ENCODE results near the gene ALDH1L1.

ALDH1L1 gene

DNA sequence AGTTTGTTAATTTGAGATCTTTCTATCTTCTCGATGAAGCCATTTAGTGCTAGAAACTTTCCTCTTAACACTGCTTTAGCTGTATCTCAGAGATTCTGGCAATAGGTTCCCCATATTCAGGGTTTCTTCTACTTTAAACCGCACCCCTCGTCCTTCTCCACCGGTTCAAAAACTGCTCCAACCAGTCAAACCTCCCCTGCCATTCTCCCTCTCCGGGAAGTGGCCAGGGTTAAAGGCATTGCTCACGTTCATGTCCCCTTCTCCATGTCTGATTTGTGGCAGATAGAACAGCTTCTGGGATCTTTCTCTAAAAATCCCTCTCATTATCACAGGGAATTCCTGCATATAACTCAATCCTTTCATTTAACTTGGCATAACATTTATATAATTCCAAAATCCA lies 14.4 kb downstream of the ALDH1L1 start:
- Mint-ChIP-seq H3K27me3 (peaks cover 16% of the 10 kb centered on the region), H3K36me3 (no peaks in the 10 kb centered on the region), H3K4me3 (no peak overlapping the region), H3K9me3 (no peaks in the 10 kb centered on the region), H3K27ac (no peak overlapping the region), H3K4me1 (no peaks in the 10 kb centered on the region)

DNA sequence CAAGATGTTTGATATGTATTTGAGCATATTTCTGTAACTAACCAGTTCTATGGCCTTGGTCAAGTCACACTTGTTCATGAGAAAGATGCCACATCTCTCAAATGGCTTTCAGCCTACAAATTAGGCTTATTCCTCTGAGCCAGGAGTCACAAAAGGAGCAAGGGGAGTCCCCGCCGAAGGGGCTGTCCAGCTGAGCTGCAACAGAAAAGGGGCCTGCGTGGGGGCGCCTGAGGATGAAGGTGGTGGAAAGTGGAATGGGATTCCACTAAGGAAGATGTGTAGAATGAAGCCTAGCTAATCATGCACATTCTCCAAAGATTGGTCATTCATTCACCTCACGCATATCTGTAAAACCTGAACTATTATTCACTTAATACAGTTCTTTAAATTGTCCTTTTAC lies 19.1 kb downstream of the ALDH1L1 start:
- no peaks in the 10 kb centered on the region for H3K36me3 Mint-ChIP-seq
- H3K9me3 Mint-ChIP-seq, result no peaks in the 10 kb centered on the region
- H3K27ac Mint-ChIP-seq, result no peak overlapping the region
- no peak overlapping the region for H3K4me3 Mint-ChIP-seq
- peaks cover 14% of the 10 kb centered on the region for H3K27me3 Mint-ChIP-seq
- no peaks in the 10 kb centered on the region for H3K4me1 Mint-ChIP-seq

DNA sequence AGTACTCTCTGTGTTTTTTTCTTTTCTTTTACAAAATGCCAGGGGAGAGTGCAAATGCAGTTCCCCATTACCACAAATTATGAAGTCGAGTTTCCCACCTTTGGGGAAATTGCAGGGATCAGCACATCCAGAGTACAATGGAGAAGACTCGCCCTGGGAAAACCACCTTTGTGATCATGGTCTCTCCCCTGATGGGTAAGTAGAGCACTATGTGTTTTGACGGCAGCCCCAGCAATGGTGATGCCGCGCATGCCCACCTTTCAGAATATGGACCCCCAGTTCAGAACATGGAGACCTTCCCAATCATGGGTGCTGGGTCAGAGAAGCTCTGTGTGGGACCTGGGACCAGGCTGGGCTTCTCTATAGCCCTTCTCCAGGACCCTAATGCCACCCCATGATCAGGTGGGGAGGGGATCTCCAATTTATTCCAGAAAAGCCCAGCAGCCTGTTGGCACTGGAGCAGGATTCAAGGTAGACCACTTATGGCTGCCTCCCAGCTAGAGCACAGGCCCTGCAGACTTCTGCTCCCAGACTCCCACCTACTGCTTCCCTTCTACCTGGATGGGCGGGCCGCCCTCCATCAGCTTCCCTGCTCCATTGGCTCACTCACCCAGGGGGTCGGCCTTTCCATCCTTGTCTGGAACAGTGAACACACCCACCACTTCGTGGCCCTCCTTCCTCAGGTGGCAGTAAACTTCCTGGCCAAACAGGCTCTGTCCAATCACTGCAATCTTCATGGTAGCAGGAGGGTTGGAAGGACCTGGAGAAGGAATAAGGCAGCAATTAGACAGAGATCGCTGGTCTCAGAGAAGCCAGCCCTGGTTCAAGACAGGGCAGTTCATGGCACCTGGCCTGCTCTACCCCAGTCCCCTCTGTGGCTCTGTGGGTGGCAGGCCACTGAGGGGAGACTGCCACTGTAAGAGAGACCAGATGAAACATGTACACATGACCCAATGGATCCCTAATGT lies 19.9 kb downstream of the ALDH1L1 start:
- H3K27me3 Mint-ChIP-seq, result peaks cover 8% of the 10 kb centered on the region
- H3K27ac Mint-ChIP-seq, result no peak overlapping the region
- H3K36me3 Mint-ChIP-seq, result no peaks in the 10 kb centered on the region
- H3K4me1 Mint-ChIP-seq, result no peaks in the 10 kb centered on the region
- no peak overlapping the region for H3K4me3 Mint-ChIP-seq
- H3K9me3 Mint-ChIP-seq, result no peaks in the 10 kb centered on the region

DNA sequence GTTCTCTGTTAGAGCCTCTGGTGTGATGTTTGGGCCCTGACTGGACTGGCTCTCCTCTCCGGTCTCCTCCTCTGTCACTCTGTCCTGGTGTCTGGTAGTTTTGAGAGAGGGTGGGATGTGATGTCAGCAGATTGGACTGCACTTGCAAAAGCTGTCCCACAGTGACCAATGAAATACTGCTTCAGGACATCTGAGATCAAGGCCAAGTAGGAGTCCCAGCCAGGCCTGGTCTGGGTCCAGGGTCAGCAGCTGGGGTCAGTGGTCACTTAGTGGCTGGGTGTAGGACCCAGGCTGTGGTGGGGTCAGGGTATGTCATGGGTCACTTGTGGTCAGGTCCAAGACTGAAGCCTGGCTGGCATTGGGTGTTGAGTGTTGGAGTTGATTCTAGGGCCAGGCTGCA lies 20.9 kb downstream of the ALDH1L1 start:
- Mint-ChIP-seq H3K4me3 (no peak overlapping the region), H3K36me3 (no peaks in the 10 kb centered on the region), H3K27ac (no peak overlapping the region), H3K4me1 (no peaks in the 10 kb centered on the region), H3K9me3 (no peaks in the 10 kb centered on the region), H3K27me3 (peaks cover 4% of the 10 kb centered on the region)

DNA sequence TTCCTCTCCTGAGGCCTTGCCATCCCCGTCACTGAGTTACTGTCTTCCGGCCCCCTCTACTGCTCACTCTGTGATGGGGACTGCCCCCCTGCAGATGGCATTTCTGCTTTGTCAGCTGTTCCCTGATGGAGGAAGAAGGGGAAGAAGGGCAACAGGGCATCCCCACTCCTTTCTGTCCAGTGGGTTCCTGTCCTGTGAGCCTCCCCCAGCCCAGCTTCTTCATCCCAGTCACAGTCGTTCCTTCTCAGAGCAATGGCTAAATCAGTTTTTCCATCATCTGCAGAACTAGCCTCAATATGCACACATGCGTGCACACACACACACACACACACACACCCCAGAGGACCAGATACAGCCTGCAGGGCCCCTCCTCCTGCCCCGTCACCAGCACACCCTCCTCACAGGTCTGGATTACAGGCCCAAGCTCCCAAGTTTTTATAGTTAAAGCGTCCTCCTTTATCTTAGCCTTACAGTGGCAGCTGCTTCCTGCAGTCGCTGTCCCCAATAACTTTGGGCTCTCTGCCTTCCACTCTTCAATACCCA lies 21.4 kb downstream of the ALDH1L1 start:
- H3K4me3 Mint-ChIP-seq, result no peak overlapping the region
- no peaks in the 10 kb centered on the region for H3K4me1 Mint-ChIP-seq
- H3K27me3 Mint-ChIP-seq, result peaks cover 4% of the 10 kb centered on the region

DNA sequence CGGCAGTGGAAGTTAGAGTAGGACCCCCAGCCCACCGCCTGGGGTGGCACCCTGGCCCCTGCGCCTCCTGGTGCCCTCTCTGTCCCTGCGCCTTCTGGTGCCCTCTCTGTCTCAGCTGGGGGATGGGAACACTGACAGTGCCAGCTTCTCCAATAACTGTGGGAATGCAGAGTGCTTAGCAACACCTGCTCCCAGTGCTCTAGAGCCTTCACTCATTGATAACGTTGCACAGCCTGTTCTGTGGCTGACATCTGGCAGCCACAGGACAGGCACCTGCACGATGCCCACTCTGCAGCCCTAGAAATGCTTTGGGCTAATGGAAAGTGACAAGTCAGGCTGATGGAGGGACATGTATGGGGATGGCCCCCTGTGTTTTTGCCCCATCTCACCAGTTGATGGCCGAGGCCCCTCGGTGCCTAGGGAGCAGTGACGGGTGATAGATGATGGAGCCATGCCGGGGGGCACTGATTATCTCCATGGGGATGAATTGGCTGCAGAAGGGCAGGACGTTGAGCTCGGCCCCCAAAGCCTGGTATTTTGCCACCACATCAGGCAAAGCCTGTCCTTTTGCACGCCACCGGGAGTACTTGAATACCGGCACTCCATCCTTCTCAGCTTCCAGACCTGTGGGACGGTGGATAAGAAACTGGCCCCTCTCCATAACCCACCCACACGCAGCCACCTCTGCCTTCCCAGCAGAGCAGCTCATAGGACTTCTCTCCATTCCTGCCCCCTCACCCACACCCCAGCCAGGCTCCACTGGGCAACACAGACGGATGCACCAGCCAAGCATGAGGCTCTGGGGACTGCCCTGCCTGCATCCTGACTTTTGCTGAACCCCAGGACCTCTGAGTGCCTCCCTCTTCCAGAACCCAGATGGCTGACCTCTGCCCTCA lies 22.1 kb downstream of the ALDH1L1 start:
- H3K36me3 Mint-ChIP-seq, result no peaks in the 10 kb centered on the region
- no peak overlapping the region for H3K27ac Mint-ChIP-seq
- no peaks in the 10 kb centered on the region for H3K9me3 Mint-ChIP-seq
- H3K27me3 Mint-ChIP-seq, result peaks cover 1% of the 10 kb centered on the region
- H3K4me1 Mint-ChIP-seq, result no peaks in the 10 kb centered on the region
- no peak overlapping the region for H3K4me3 Mint-ChIP-seq

More for the DNA sequence above, 21.4 kb downstream of the ALDH1L1 start:
- Mint-ChIP-seq H3K9me3 (no peaks in the 10 kb centered on the region), H3K27ac (no peak overlapping the region), H3K36me3 (no peaks in the 10 kb centered on the region)

DNA sequence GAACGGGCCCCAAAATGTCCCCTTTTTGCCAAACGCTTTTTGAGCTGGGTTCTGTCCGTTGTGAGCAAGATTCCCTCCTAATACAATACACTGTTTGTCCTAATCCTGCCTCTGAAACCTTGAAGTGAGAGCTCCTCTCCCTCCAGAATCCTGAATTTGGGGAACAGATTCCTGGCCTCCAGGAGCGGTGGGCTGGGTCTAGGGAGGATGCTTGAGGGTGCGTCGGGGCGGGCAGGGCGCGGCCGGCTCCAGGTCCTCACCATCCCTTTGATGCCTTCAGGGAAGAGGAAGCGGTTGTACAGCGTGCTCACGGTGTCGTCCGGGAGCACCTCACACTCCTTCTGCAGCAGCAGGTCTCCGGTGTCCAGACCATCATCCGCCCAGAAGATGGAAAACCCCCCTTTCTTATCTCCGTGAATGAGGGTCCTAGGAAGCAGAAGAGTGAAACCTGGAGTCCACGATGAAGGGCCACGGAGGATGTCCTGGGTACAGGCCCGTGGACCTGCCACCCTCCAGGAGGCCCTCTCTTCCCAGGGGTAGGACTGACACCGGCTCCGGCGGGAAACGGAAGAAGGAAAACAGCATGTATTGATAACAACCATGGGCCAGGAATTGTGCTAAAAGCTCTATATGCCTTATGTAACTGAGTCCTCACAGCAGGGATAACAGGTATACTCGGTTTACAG lies 23.2 kb downstream of the ALDH1L1 start:
- Mint-ChIP-seq H3K27me3 (peaks cover 1% of the 10 kb centered on the region), H3K9me3 (no peaks in the 10 kb centered on the region), H3K4me3 (no peak overlapping the region), H3K27ac (no peak overlapping the region), H3K36me3 (no peaks in the 10 kb centered on the region), H3K4me1 (no peaks in the 10 kb centered on the region)

DNA sequence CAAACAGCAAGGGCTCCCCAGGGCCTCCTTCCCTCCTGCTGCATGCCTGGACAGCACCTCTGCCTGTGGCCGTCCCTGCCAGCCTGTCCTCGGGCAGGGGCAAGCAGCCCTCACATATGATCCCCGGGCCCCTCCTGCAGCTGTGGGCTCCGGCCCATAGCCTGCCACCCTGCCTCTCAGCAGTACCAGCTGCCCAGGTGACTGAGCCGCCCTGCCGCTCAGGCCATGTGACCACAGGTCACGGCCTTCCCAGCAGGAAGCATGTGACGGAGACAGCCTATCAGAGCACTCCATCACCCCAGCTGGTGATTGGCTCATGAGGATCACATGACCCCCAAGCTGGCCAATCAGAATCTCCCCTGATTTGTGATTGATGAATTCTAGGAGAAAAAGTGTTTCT lies 23.9 kb downstream of the ALDH1L1 start:
- H3K27ac Mint-ChIP-seq, result no peak overlapping the region
- no peaks in the 10 kb centered on the region for H3K4me1 Mint-ChIP-seq
- H3K9me3 Mint-ChIP-seq, result no peaks in the 10 kb centered on the region
- H3K36me3 Mint-ChIP-seq, result no peaks in the 10 kb centered on the region
- peaks cover 1% of the 10 kb centered on the region for H3K27me3 Mint-ChIP-seq
- H3K4me3 Mint-ChIP-seq, result no peak overlapping the region

DNA sequence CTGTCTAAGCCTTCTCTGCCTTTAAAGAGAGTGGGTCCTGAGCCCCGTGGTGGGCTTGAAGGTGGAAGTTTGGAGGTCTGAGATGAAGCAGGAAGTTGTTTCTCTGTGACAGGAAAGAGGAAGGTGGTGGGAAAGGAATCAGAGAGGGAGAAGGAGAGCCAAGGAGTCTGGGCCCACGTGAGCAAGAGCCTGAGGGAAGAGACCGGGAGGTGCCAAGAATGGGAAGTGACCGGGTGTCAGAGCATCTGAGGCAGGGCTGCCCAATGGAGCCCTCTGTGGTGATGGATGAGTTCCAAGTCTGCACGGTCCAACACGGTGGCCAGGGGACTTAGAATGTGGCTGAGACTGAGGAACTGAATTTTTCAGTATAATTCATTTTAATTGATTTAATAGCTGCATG lies 24.6 kb downstream of the ALDH1L1 start:
- Mint-ChIP-seq H3K27me3 (peaks cover 1% of the 10 kb centered on the region), H3K4me1 (no peaks in the 10 kb centered on the region), H3K9me3 (no peaks in the 10 kb centered on the region), H3K4me3 (no peak overlapping the region), H3K27ac (no peak overlapping the region), H3K36me3 (no peaks in the 10 kb centered on the region)

DNA sequence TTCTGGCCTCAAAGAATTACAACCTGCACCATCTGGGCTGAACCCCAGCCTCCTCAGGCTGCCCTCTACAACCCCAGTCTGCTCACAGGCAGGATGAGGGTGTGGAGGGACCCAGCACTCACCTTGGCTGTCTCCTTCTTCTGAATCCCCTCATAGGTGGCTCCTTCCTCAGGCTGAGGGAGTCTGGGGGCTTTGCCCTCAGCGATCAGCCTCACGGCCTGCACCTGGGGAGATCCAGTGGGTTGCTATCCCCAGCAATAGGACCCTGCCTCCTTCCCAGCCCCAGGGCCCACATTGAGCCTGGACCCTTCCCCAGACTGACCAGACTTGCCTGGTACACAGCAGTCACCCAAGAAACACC lies 25.1 kb downstream of the ALDH1L1 start:
- Mint-ChIP-seq H3K4me3 (no peak overlapping the region), H3K27me3 (peaks cover 1% of the 10 kb centered on the region), H3K27ac (no peak overlapping the region), H3K36me3 (no peaks in the 10 kb centered on the region), H3K4me1 (no peaks in the 10 kb centered on the region), H3K9me3 (no peaks in the 10 kb centered on the region)

DNA sequence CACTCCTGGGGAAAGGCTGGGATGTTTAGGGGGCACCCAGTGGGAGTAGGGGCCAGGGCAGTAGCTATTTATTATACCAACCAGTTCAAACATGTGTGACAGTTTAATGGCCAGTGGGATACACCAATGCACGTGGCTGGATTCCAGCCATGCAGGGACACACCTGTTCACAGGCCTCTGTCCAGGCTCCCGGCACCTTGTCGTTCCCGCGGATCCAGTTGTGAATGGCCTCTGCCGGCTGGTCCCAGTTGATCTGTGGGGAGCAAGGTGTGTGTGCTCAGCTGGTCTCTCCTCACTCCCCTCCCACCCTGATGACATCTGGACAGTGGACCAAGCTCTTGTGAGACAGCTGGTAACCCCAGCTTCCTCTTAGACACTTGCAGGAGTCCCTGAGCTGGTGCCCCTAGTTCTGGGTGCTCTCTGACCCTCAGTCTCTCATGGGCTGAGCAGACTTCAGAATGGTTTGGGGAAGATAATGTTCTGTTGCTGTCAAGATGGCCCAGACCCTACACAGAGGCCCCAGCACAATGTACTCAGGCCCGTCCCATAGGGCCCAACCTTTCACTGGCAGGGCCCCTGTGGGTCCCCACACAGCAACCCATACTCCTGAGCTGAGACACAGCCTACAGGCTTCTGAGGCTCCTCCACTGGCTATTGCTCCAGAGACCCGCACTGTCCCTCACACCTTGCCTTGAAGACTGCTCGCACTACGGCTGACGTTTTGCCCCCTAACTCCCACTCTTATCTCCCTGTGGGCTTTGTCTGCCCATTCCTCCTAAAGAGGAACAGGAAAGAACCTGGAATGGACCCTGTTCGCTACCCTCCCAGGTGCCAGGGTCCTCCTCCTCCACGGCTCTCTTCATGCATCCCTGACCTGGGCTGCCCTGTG lies 25.8 kb downstream of the ALDH1L1 start:
- Mint-ChIP-seq H3K4me3 (no peak overlapping the region), H3K9me3 (no peaks in the 10 kb centered on the region), H3K27ac (no peak overlapping the region), H3K36me3 (no peaks in the 10 kb centered on the region), H3K4me1 (no peaks in the 10 kb centered on the region), H3K27me3 (peaks cover 1% of the 10 kb centered on the region)

DNA sequence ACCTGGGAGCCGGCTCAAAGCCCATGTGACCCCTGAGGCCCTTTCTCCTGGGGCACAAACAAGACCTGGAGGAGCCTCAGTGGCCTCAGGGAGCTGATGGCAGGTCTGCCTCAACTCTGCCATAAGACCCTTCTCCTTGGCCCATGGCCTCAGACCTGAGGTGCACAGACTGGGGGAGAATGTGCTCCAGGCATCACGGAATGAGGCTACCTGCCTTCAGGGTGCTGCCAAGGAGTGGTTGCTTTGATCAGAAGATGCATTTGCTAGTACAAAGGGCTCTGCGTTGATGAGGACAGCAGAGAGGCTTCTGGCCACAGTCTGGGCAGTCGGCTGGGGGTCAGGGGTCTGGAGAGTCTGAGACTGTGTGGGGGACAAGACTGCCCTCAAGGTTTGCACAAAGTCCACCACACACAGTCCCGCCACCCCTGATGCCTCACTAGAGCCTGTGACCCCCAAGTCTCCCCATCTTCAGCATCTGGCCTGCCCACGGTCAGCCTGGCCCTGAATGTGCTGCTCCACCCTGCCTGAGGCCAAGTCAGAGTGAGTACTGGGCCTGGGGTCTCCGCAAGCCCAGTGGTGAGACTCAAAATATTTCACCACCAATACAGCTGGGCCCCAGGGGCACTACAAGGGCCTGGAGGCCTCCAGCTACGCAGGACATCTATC lies 26.6 kb downstream of the ALDH1L1 start:
- no peaks in the 10 kb centered on the region for H3K4me1 Mint-ChIP-seq
- no peak overlapping the region for H3K27ac Mint-ChIP-seq
- no peaks in the 10 kb centered on the region for H3K9me3 Mint-ChIP-seq
- H3K36me3 Mint-ChIP-seq, result no peaks in the 10 kb centered on the region
- H3K4me3 Mint-ChIP-seq, result no peak overlapping the region
- H3K27me3 Mint-ChIP-seq, result no peaks in the 10 kb centered on the region

DNA sequence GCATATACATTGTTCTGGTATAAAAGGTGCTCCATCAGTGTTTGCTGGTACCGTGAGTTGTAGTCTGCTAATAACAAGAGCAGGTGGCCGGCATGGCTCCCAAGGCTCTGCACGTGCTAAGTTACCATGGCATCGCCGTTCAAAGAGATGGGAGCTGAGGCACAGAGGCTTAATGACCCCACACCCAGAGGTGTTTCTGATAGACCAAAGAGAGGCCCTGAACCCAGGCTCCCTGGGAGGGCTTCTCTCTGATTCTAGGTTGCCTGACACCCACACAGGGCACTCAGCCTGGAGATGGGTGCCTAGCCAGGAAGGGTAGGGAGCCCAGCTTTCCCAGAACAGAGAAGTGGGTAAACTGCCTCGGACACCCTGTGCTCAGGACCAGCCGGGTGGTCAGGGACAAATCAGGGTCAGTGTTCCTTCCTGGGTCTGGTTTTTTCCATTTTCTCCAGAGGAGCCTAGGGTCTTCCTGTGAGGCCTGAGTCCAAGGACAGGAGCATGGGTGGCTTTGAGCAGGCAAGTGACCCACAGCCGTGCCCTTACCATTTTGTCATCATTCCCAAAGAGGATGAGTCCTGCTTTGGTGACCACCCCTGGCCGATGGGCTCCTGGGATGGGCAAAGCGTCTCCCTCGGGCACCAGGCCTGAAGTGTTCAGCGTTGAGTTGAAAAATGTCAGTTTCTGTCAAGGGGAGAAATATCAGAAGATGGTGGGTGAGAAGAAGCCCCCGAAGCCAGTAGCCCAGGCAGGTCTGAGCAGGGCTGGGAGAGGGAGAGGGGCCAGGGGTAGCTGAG lies 27.3 kb downstream of the ALDH1L1 start:
- no peaks in the 10 kb centered on the region for H3K9me3 Mint-ChIP-seq
- no peaks in the 10 kb centered on the region for H3K4me1 Mint-ChIP-seq
- no peaks in the 10 kb centered on the region for H3K27me3 Mint-ChIP-seq
- no peak overlapping the region for H3K4me3 Mint-ChIP-seq
- peaks cover 1% of the 10 kb centered on the region for H3K36me3 Mint-ChIP-seq
- no peak overlapping the region for H3K27ac Mint-ChIP-seq
